IMR-90 (cell line): Measurements from ENCODE around the gene TPRX2. TPM values are rescaled to one million over a fixed set of nuclear protein-coding genes. Genes with fewer than 3 reads are reported as not detected.

Source experiments
- ATAC-seq: fragments of 200-7000 bp; cut with Tn5 transposase; 2 replicates; pipeline ENCODE4 v1.9.1; 2020; ENCODE audit warnings: low read depth, mild to moderate bottlenecking, moderate library complexity
- BruUV-seq: library from RNA; stranded (reverse); fragments of 400-500 nt; replicated peaks from 2 replicates; lab custom pipeline; 2021; lab: Mats Ljungman, UMichigan
- CTCF ChIA-PET: fragments of 300-600 bp; formaldehyde crosslinking; extraction: SDS; loops from one replicate; lab custom pipeline; 2021; ENCODE audit warnings: antibody characterized with exemption; lab: Yijun Ruan, JAX
- POLR2A ChIA-PET: fragments of 300-600 bp; sonication (Branson Sonifier 250); formaldehyde crosslinking; loops from one replicate; lab custom pipeline; 2022; ENCODE audit warnings: antibody characterized with exemption; ENCODE audit not compliant: unreplicated experiment; lab: Charles Lee
- DNase-seq: peaks from one replicate; pipeline ENCODE4 v3.0.0; 2013
- H2AFZ ChIP-seq: replicated peaks from 2 replicates; pipeline ENCODE3; 2013; ENCODE audit warnings: low read length, mild to moderate bottlenecking; ENCODE audit not compliant: poor library complexity
- H2AK5ac ChIP-seq: 2 replicates; pipeline ENCODE4 v1.6.1; 2013; ENCODE audit warnings: low read depth, low read length, inconsistent platforms
- H2AK9ac ChIP-seq: replicated peaks from 2 replicates; pipeline ENCODE3; 2013; ENCODE audit warnings: mild to moderate bottlenecking, low read depth, low read length, moderate library complexity; ENCODE audit not compliant: poor library complexity
- H2BK120ac ChIP-seq: 2 replicates; pipeline ENCODE4 v1.6.1; 2013; ENCODE audit warnings: low read depth, low read length, inconsistent platforms
- H2BK15ac ChIP-seq: 3 replicates; pipeline ENCODE4 v1.6.1; 2013; ENCODE audit warnings: low read depth, low read length, inconsistent platforms
- H2BK20ac ChIP-seq: 2 replicates; pipeline ENCODE4 v1.6.1; 2013; ENCODE audit warnings: low read depth, mild to moderate bottlenecking, inconsistent platforms, low read length, moderate library complexity
- H2BK5ac ChIP-seq: 2 replicates; pipeline ENCODE4 v1.6.1; 2013; ENCODE audit warnings: mild to moderate bottlenecking, low read depth, low read length, inconsistent platforms; ENCODE audit not compliant: poor library complexity, severe bottlenecking
- H3K14ac ChIP-seq: replicated peaks from 2 replicates; pipeline ENCODE4 v1.6.1; 2013; ENCODE audit warnings: low read depth, low read length, inconsistent platforms
- H3K18ac ChIP-seq: 2 replicates; pipeline ENCODE4 v1.6.1; 2013; ENCODE audit warnings: low read depth, low read length, control low read depth
- H3K23ac ChIP-seq: 2 replicates; pipeline ENCODE4 v1.6.1; 2013; ENCODE audit warnings: low read depth, low read length, inconsistent platforms
- H3K27ac ChIP-seq: 2 replicates; pipeline ENCODE4 v1.5.1; 2013; ENCODE audit warnings: mild to moderate bottlenecking, control low read depth, low read length; ENCODE audit not compliant: insufficient read depth
- H3K27me3 ChIP-seq: 2 replicates; pipeline ENCODE4 v1.6.1; 2013; ENCODE audit warnings: low read length; ENCODE audit not compliant: control insufficient read depth, insufficient read depth
- H3K36me3 ChIP-seq: 2 replicates; pipeline ENCODE4 v1.6.1; 2013; ENCODE audit warnings: low read length, mixed read lengths; ENCODE audit not compliant: control insufficient read depth, insufficient read depth
- H3K4ac ChIP-seq: 2 replicates; pipeline ENCODE4 v1.6.1; 2013; ENCODE audit warnings: low read depth, low read length, inconsistent platforms
- H3K4me1 ChIP-seq: 2 replicates; pipeline ENCODE4 v1.6.1; 2013; ENCODE audit warnings: low read length, mixed read lengths; ENCODE audit not compliant: control insufficient read depth, insufficient read depth
- H3K4me2 ChIP-seq: 2 replicates; pipeline ENCODE4 v1.6.1; 2013; ENCODE audit warnings: low read depth, mild to moderate bottlenecking, control low read depth, low read length, moderate library complexity
- H3K4me3 ChIP-seq: 2 replicates; pipeline ENCODE4 v1.5.1; 2013; ENCODE audit warnings: low read depth, mild to moderate bottlenecking, control low read depth, low read length, moderate library complexity; ENCODE audit not compliant: insufficient read depth
- H3K56ac ChIP-seq: 2 replicates; pipeline ENCODE4 v1.6.1; 2013; ENCODE audit warnings: low read length, inconsistent platforms; ENCODE audit not compliant: insufficient read depth; ENCODE audit errors: extremely low read depth
- H3K79me1 ChIP-seq, 2 experiments: 2 replicates each; pipeline ENCODE4 v1.6.1; 2013; ENCODE audit warnings: low read length in 2 of 2, inconsistent platforms in 1 of 2, low read depth in 1 of 2
- H3K9ac ChIP-seq: 2 replicates; pipeline ENCODE4 v1.6.1; 2013; ENCODE audit warnings: low read depth, low read length, control low read depth
- H3K9me1 ChIP-seq: 2 replicates; pipeline ENCODE4 v1.6.1; 2013; ENCODE audit warnings: low read length, inconsistent platforms; ENCODE audit not compliant: insufficient read depth
- H3K9me3 ChIP-seq: 2 replicates; pipeline ENCODE4 v1.6.1; 2013; ENCODE audit warnings: low read length; ENCODE audit not compliant: control insufficient read depth, insufficient read depth
- H4K20me1 ChIP-seq: 2 replicates; pipeline ENCODE4 v1.6.1; 2013; ENCODE audit warnings: low read length, inconsistent platforms; ENCODE audit not compliant: insufficient read depth
- H4K5ac ChIP-seq: 2 replicates; pipeline ENCODE4 v1.6.1; 2013; ENCODE audit warnings: mild to moderate bottlenecking, low read depth, low read length, control low read depth
- H4K8ac ChIP-seq, 2 experiments: 2 replicates each; pipeline ENCODE4 v1.6.1; 2013; ENCODE audit warnings: low read depth in 2 of 2, low read length in 2 of 2, control low read depth in 1 of 2, inconsistent platforms in 1 of 2
- H4K91ac ChIP-seq: 2 replicates; pipeline ENCODE4 v1.6.1; 2013; ENCODE audit warnings: low read depth, low read length, inconsistent platforms; ENCODE audit not compliant: insufficient read depth
- CEBPB ChIP-seq: IDR thresholded peaks from 2 replicates; pipeline ENCODE4 v1.6.1; 2012; ENCODE audit warnings: low read depth, low read length, improper control_type of control experiment
- CHD1 ChIP-seq: IDR thresholded peaks from 2 replicates; pipeline ENCODE4 v1.6.1; 2012; ENCODE audit warnings: low read depth, low read length, improper control_type of control experiment
- FOS ChIP-seq: fragments of 150-350 bp; IDR thresholded peaks from 2 replicates; pipeline ENCODE4 v1.6.1; 2016; ENCODE audit warnings: low read depth, low read length
- MAZ ChIP-seq: IDR thresholded peaks from 2 replicates; pipeline ENCODE4 v1.6.1; 2012; ENCODE audit warnings: low read depth, mild to moderate bottlenecking, low read length, improper control_type of control experiment, moderate library complexity, borderline replicate concordance
- POLR2A ChIP-seq: IDR thresholded peaks from 2 replicates; pipeline ENCODE4 v1.6.1; 2012; ENCODE audit warnings: mild to moderate bottlenecking, low read depth, low read length
- RCOR1 ChIP-seq: IDR thresholded peaks from 2 replicates; pipeline ENCODE4 v1.6.1; 2012; ENCODE audit warnings: mild to moderate bottlenecking, low read length, improper control_type of control experiment; ENCODE audit not compliant: insufficient replicate concordance
- SMC3 ChIP-seq: fragments of 150-350 bp; IDR thresholded peaks from 2 replicates; pipeline ENCODE4 v1.6.1; 2016; ENCODE audit warnings: low read depth, mild to moderate bottlenecking, antibody characterized with exemption, low read length, moderate library complexity
- WGBS, 2 experiments: methylation state at CpG; one replicate each; pipeline versions ENCODE4 v1.1.5 to v1.1.7; 2013; ENCODE audit warnings: missing lambda C conversion rate in 2 of 2; ENCODE audit not compliant: insufficient read length in 1 of 2; ENCODE audit errors: extremely low coverage in 2 of 2; 5-methylcytosine and 5-hydroxymethylcytosine counted together
- dilution Hi-C: fragments of 300-500 bp; cut with HindIII; formaldehyde crosslinking; loops from one replicate; pipeline ENCODE4 v1.14.3; 2018; ENCODE audit warnings: low sequenced_read_pairs; ENCODE audit not compliant: unreplicated experiment
- in situ Hi-C: fragments of 300-500 bp; cut with MboI; formaldehyde crosslinking; loops from 3 replicates; pipeline ENCODE4 v1.14.3; 2019; ENCODE audit warnings: low sequenced_read_pairs, inconsistent platforms, mixed read lengths
- intact Hi-C: fragments of 100-400 bp; cut with micrococcal nuclease; formaldehyde crosslinking; loops from 2 replicates; pipeline ENCODE4 v1.10.0; 2022
- polyA plus RNA-seq, 3 experiments: library from polyadenylated mRNA; depleted of rRNA; stranded (reverse); fragments of >200 nt; gene quantifications; 2 replicates each; pipeline ENCODE4 v1.2.3, GENCODE V29; 2012; ENCODE audit warnings: low replicate concordance in 1 of 3
- total RNA-seq: library from RNA; depleted of rRNA; stranded (reverse); fragments of >200 nt; gene quantifications from 2 replicates; pipeline ENCODE4 v1.2.3, GENCODE V29; 2012
- TF ChIP-seq, protein P1 (sequence below): fragments of 150-350 bp; IDR thresholded peaks from 2 replicates; pipeline ENCODE4 v1.6.1; 2016; ENCODE audit warnings: low read depth, mild to moderate bottlenecking, low read length, moderate library complexity, borderline replicate concordance
- TF ChIP-seq, protein P2 (sequence below): fragments of 150-350 bp; IDR thresholded peaks from 2 replicates; pipeline ENCODE4 v1.6.1; 2017; ENCODE audit warnings: mild to moderate bottlenecking, antibody characterized with exemption, low read length, low read depth

The TPRX2 gene
- total and polyA plus RNA-seq, 2 of the 4 experiments (the other 2 are of a cell fraction), result not detected

DNA sequence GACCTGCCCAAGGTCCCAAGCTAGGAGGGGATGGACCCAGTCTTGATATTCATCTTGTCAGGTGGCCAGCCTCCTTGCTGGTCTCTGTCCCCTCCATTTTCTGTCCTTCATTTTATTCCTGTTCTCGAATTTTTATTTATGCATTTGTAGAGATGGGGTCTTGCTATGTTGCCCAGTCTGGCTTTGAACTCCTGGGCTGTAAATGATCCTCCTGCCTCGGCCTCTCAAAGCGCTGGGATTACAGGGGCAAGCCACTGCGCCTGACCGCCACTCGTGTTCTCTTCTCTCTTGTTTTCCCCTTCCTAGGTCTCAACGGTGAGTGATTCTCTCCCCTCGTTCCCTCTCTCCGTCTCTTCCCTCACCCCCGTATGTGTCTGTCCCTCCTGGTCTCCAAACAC is 10.6 kb upstream of the TPRX2 start:
- Histone ChIP-seq H3K27ac (no peak overlapping the region), H3K14ac (no peak overlapping the region), H4K5ac (no peak overlapping the region), H3K36me3 (no peaks in the 10 kb centered on the region), H4K8ac (no peak overlapping the region), H4K20me1 (no peaks in the 10 kb centered on the region), H2AK5ac (no peak overlapping the region), H2BK120ac (no peak overlapping the region), H2BK20ac (no peak overlapping the region), H3K9me1 (no peaks in the 10 kb centered on the region), H3K9ac (no peak overlapping the region), H3K79me1 (no peaks in the 10 kb centered on the region), H3K4me2 (no peak overlapping the region), H3K9me3 (no peaks in the 10 kb centered on the region), H2BK15ac (no peak overlapping the region), H3K4ac (no peak overlapping the region), H3K23ac (no peak overlapping the region), H2BK5ac (no peak overlapping the region), H3K4me1 (no peaks in the 10 kb centered on the region), H3K18ac (no peak overlapping the region), H2AFZ (no peak overlapping the region), H2AK9ac (no peak overlapping the region), H3K4me3 (no peak overlapping the region), H4K91ac (no peak overlapping the region), H3K56ac (no peak overlapping the region), H3K27me3 (peaks cover 17% of the 10 kb centered on the region)
- DNase-seq (no peak), ATAC-seq (no peak)
- in situ Hi-C loops, result no loop called here
- intact Hi-C loops, result no loop called here
- BruUV-seq, result no TSS peak
- CTCF ChIA-PET, result no interaction called here
- POLR2A ChIA-PET, result no interaction called here
- dilution Hi-C loops, result no loop called here
- TF ChIP-seq SMC3 (no peak), POLR2A (no peak), CHD1 (no peak), CEBPB (no peak), FOS (no peak), MAZ (no peak), RCOR1 (no peak)
- TF ChIP-seq, protein P1, sequence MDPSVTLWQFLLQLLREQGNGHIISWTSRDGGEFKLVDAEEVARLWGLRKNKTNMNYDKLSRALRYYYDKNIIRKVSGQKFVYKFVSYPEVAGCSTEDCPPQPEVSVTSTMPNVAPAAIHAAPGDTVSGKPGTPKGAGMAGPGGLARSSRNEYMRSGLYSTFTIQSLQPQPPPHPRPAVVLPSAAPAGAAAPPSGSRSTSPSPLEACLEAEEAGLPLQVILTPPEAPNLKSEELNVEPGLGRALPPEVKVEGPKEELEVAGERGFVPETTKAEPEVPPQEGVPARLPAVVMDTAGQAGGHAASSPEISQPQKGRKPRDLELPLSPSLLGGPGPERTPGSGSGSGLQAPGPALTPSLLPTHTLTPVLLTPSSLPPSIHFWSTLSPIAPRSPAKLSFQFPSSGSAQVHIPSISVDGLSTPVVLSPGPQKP, result no peak
- TF ChIP-seq, protein P2, sequence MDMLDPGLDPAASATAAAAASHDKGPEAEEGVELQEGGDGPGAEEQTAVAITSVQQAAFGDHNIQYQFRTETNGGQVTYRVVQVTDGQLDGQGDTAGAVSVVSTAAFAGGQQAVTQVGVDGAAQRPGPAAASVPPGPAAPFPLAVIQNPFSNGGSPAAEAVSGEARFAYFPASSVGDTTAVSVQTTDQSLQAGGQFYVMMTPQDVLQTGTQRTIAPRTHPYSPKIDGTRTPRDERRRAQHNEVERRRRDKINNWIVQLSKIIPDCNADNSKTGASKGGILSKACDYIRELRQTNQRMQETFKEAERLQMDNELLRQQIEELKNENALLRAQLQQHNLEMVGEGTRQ, result no peak
- WGBS, 2 experiments, result 46% methylated on average over 8 of the region's 10 CpGs; no CpG with 5 or more reads in 1 of the 2 experiments
